HG02943 (cell line): Measurements from ENCODE around the gene ZNF182.
A peak's percentile ranks its signal among the peaks of the same experiment; 100 is the strongest.
"Not testable (repeated sequence)": the region's sequence is repeated elsewhere in the genome, so short reads cannot be mapped to it uniquely, and the experiment has no call there.

Experiments
- ATAC-seq: cut with Tn5 transposase; IDR thresholded peaks from one replicate; pipeline ENCODE4 v1.9.1; 2021; ENCODE audit warnings: mild to moderate bottlenecking, low read depth, moderate library complexity; ENCODE audit not compliant: unreplicated experiment

The ZNF182 gene

DNA sequence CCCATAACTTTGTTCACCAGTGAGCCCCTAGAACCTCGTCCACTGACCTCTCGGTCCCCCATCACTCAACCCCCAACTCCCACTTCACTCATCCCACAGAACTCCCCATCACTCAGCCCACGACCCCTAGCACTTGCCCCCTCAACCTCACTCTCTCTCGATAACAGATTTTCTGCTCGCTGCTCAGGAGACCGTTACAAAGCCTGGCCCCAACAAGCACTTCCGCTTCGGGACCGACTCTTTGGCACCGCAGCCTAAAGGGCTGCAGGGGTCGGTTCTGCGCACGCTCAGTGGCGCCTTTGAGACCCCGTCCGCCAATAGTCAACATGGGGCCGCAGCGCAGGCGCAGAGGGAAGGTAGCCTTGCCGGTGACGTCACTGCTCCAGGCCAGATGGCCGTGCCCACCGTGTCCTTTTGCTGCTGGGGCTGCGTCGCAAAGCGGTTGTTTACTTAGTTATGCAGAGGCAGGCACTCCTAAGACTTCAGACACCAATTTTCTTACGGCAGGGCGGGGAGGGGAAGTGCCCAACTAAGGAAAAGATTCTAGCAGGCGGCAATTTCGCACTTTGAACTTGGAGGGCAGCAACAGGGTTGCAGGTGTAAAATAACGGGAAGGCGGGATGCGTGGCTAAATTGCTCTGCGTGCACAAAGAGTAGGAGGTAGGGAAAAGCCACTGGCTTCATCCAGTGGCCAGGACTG is at the start of gene ZNF182:
Gene ZNF182 (minus strand): TSS at position 232 of the 700 bp plus-strand sequence. CDS start 1,380 bp downstream, outside the sequence.
- ATAC-seq: peak; percentile 84

DNA sequence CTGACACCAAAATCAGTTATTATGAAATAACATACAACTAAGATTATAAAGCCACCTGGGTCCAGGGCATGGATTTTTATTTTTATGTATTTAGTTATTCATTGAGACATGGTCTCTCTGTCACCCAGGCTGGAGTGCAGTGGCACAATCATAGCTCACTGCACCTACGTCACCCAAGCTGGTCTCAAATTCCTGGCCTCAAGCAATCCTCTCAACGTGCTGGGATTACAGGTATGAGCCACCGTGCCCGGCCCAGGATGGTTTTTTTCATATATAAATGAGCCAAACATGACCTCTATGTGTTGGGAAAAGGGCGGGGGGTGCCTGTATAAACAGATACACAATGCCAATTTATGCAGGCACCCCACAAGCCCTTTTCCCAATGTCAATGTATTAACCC is 43.1 kb upstream of the ZNF182 start:
- no peak for ATAC-seq

DNA sequence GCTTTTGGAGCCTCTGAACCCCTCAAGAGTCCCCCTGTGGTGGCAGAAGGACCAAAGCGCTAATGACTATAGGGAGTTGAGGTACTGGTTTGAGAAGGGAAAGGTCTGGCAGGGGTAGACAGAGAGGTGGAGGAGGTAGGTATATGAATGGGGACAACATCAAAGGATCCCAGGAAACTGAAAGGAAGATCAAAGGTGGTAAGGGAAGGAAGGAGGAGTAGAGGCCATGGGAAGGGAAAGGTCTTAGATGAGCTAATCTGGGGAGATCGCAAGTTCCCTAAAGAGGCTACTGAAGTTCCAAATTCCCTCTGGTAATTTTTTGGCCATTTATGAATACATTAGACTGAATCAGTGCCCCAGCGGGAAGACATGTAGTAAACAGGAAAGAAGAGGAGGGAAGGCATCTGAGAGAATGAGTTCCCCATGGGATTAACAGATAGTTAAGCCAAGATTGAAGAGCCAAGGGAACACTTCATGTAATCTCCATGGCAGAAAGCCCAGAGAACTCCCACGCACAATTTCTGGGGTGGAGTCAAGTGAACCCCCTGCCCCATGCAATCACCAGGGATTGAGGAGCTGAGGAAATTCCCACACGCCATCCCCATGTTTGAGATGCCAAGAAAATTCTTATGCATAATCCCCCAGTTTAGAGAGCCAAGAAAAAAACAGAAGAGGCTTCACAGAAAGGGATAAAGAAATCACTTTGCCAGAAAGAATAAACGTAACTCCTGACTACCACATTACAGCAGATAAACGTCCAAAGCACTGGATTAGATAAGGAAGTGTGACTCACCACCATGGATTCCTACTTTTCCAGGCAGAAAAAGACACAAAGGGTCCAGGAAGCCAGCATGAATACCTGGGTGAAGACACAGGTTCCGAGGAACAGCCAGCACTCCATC is 41.9 kb upstream of the ZNF182 start:
- ATAC-seq: no peak

DNA sequence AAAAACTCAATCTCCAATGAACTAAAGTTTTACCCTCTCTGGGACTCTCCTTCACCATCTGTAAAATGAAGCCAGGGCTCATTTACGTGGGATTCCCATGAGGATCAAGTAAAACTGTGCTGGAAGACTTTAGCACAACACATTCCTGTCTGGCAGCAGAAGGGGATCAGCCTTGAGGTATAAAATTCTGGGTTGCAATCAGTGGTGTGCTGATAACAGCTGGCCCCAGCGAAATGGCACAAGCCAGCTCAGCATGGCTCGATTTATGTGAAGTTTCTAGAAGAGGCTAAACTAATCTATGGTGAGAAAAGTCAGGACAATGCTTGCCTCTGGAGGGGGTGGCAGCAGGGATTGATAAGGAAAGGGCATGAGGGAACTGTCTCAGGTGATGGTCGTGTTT is 39.3 kb upstream of the ZNF182 start:
- ATAC-seq: no peak

DNA sequence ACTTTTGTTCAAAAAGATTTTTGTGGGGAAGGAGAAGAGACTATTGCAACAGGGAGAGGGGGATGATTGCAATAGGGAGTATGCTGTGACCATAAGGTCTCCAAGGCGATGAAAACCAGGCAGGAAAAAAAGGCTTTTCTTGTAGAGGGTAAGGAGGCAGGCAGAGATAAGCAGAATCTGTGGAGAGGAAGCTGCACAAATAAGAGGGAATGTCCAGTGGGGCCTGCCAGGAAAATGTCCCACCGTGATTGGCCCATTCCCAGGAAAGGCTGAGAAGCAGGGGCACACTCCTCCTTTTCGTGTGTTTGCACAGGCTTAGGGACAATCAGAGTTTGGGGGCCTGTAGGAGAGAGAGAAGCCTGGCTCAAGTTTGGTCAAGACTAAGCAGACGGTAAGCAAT is 32.1 kb upstream of the ZNF182 start:
- ATAC-seq: no peak

DNA sequence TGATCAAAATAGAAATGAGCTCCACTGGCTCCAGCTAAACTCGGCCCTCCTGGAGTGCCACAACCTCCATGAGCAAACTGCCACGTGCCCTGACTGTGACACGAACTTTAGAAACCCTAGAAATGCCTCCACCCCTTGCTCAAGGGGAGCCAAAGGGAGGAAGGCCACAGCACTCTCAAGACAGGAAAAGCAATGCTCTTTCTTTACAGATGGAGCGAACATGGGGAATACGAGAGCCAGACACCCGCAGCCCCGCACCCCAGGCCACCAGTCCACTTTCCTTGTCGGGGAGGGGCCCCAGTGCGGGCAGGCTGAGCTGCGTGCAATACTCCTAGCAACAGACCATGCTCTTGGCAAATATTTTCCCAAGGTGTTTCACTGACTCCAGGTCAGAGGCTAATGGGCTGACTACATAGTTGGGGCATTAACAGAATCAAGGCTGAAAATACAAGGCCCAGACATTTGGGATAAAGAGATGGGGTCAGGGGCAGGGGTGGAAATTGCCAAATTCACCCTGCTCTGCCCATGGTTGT is 26.9 kb upstream of the ZNF182 start:
- not testable (repeated sequence) for ATAC-seq

DNA sequence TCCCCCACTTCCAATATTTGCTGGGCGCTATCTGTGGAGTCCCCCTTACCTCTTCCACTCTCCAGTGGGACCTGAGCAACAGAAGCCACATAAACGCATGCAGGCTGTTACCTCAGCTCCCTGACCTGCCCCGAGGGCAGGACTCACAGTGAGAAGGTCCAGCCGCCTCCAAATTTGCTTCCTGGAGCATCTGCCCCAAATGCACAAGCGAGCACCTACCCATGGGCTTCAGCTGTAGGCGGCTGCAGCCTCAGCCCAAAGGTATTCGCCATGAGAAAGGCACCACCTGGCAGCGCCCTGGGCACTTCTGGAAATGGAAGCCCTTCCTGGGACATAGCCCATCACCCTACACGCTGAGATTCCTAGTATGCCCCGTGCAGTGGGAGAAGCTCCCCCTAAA is 26.4 kb upstream of the ZNF182 start:
- no peak for ATAC-seq

DNA sequence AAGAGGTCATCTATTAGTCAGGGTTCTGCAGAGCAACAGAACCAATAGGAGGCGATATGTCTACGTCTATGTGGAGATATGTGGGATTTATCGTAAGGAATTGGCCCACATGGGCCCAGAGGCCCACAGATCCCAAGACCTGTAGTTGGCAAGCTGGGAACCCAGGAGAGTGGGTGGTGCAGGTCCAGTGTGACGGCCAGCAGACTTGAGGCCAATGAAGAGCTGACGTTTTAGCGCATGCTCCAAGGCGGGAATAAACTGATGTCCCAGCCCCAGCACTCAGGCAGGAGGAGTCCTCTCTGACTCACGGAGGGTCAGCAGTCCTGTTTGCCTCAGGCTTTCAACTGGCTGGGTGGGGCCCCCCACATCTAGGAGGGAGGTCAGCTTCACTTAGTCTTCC is 24.3 kb upstream of the ZNF182 start:
- ATAC-seq: no peak

DNA sequence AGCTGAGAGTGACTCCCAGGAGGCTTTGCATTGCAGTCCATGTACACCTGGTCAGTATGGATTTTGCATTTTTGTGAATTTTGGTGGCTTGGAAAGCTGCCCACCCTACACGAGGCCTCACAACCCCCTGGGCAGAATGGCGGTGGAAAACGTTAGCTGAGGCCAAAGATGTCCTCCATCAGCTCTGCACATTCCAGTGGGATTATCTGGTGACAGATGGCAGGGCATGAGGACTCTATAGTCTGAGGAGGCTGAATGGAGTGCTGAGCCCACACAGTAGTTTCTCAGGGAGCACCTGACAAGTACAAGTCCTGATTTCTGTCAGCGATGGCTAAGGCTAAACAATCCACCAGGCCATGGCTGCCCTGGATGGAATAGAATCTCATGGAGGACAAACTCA is 23.8 kb upstream of the ZNF182 start:
- not testable (repeated sequence) for ATAC-seq

DNA sequence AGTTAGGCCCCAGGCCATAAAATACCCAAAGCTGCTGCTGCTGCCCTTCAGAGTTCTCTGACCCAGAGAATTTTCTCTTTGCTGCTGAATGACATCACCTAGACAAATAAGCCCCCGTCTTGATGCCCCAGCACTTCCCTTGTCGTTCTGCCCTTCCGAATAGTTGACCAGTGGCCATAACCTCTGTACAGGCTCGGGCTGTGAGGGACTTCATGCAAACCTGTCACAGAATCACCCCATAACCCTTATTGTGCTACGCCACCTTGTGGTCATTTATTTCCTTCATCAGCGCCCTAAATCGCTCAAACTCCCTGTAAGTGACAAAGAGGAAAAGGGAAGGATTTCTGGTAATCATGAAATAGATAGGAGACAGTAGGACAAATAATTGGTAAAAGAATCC is 21.8 kb upstream of the ZNF182 start:
- ATAC-seq: no peak

DNA sequence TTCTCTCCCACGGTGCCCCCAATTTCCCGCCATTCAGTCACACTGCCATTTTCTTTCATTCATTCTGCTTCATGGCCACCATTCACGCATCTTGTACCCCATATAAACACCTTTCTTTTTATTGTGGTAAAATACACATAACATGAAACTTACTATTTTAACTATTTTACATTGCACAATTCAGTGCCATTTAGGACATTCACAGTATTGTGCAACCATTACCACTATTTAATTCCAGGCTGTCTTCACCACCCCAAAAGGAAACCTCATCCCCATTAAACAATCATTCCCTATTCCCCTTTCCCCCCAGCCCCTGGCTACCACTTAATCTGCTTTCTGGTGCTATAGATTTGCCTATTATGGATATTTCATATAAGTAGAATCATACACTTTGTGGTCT is 18.9 kb upstream of the ZNF182 start:
- no peak for ATAC-seq

DNA sequence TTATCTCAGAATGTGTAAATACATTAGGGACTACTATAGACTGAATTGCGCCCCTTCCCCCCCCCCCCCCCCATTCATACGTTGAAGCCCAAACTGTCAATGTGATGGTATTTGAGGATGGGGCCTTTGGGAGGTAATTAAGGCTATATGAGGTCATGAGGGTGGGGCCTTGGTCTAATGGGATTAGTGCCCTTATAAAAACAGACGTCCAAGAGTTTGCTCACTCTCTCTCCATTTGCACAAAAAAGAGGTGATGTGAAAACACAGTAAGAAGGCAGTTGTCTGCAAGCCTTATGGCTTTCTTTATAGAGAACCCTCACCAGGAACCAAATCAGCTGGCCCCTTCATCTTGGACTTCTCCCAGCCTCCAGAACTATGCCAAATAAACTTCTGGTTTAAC is 18.3 kb upstream of the ZNF182 start:
- no peak for ATAC-seq

DNA sequence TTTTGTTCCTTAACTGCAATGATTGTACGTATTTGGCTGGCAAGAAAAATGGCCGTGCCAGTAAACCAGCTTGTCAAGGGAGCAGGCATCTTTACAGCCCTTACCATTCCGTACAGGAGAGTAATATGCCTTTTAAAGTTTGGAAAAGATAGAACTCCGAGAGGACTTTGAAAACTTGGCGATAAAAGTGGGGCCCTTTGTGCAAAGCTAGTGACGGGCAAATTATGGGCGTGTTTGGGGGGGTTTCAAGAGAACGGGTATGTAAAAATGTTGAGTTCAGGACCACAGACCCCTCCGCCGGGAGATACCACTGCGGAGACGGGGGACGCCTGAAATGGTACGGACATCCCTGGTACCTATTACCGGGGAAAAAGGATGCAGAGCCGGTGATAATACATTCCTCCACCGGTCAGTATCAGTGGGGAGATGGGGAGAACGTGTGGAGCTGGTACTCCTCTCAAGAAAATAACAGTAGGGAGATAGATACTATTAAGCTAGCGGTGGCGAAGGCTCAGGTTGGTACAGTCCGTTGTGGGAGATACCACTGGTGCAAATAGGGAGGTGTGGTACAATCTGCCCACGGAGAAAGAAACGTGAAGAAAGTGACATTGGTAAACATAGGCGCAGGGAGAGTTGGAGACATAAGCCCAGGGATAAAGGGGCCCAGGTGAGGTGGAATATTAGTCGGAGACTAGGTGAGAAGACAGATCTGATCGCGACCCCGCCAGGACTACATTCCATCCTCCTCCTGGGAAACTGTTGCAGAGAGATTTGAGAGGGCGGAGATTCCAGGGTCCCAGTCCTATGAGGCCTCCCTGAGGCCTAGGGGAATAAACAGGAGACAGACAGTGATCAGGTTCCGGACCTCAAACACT is 17.5 kb upstream of the ZNF182 start:
- ATAC-seq: peak; percentile 53

DNA sequence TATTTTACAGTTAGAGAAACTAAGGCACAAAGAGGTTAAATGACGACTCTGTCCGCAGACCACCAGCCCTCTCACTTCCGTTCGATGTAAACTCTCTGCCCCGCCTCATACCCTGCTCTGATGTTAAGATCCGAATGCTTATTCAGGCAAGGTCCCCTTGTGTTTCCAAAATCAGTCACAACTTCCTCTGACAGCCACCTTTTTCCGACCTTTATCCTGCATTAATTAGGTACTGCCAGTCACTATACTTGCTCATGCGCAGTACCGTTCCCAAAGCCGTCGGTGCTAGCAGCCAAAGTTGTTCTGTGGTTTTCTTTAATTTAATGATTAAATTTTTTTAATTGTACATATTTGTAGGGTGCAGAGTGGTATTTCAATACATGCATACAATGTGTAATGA is 16.7 kb upstream of the ZNF182 start:
- ATAC-seq: not testable (repeated sequence)

DNA sequence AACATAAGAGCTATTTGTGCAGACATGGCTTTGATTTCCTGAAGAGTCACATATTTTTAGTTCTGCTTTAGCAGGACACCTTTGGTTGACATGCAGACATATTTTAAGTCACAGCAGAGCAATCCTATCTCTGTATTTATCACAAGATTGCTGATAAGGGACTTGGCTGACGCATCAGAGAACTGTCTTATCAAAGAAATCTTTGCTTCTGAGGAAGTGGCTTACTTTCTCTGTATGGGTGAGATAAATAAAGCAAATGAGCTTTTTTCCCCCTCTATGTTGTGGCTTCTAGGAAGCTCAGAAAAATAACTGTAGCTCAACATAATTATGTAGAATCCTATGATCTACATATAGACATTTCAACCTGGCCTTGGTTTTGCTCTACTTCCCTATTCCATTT is 16.1 kb upstream of the ZNF182 start:
- not testable (repeated sequence) for ATAC-seq

DNA sequence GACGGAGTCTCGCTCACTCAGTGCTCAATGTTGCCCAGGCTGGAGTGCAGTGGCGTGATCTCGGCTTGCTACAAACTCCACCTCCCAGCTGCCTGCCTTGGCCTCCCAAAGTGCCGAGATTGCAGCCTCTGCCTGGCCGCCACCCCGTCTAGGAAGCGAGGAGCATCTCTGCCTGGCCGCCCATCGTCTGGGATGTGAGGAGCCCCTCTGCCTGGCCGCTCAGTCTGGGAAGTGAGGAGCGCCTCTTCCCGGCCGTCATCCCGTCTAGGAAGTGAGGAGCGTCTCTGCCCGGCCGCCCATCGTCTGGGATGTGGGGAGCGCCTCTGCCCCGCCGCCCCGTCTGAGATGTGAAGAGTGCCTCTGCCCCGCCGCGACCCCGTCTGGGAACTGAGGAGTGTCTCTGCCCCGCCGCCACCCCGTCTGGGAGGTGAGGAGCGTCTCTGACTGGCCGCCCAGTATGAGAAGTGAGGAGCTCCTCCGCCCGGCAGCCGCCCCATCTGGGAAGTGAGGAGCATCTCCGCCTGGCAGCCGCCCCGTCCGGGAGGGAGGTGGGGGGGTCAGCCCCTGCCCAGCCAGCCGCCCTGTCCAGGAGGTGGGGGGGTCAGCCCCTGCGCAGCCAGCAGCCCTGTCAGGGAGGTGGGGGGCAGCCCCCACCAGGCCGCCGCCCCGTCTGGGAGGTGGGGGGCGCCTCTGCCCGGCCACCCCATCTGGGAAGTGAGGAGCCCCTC is 13.0 kb upstream of the ZNF182 start:
- ATAC-seq: not testable (repeated sequence)

DNA sequence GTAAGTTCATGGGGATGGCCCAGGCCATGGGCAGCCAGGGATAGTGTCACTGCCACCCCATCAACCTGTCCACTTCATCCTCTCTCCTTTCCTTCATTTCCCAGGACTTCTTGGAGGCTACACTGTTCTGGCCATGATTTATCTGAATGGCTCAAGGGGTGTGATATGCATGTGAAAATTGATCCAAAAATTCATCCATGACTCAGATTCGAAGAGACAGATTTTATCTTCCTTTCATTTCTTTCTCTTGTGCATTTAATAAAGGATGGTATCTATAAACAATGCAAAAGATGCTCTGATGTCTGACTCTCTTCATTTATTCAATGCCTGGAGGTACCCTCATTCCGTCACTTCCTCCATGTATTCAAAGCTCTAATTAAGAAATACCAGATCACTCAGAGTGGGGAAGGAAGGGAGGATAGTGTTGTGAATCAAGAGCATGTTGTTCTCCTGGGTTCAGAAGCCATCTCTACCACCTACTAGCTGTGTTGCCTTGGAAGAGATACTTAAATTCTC is 5.7 kb upstream of the ZNF182 start:
- not testable (repeated sequence) for ATAC-seq

DNA sequence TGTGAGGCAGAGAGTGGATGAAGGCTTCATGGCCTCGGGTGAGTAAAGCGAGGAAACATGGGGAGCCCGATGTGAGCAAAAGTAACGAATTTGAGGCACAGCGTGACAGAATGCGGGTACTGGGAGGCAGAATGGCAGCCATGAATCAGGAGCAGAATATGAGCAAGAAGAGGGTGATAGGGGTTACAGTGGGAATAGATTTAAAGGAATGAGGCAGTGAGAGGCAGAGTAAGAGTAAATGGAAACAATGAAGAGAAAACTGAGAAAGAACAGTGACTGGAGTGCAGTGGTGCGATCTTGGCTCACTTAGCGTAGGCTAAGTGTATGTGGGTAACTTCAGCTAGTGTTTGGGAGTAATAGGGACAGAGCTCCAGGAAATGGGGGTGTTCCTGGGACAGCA is 2.9 kb upstream of the ZNF182 start, which contains the start of gene SPACA5:
Gene SPACA5 (plus strand): TSS at position 301 of the 400 bp plus-strand sequence. CDS start 815 bp downstream, outside the sequence.
- not testable (repeated sequence) for ATAC-seq

DNA sequence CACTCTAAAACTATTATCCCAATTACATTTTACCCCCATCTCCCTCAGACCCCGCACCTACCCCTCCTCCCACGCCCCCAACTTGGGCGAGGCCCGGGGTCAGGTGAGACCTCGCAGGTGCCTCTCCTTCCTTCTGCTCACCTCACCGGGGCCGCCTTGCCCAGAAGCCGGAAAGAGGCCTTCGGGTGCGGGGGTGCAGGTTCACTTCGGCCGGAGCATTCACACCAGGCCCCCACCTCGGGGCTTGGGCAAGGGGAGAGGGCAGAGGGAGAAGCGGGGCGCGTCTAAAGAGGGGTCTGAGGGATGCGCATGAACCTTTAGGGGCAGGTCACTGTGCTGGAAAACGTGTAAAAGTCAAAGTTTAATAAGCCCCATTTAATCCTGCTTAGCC is 427 bp downstream of the ZNF182 start:
- ATAC-seq: peak; percentile 30
